SIG-M5 treated with dmso at 0.1 percent for 504 hours (cell line): Measurements from ENCODE around the gene CIAPIN1.

ENCODE experiments used
- DNase-seq: peaks from one replicate; lab custom pipeline; 2025; ENCODE audit not compliant: unreplicated experiment; lab: John Stamatoyannopoulos, UW

Gene CIAPIN1

GRCh38 chr16:57476546-57477410 lies 29.6 kb upstream of the CIAPIN1 start:
- DNase-seq = no peak

GRCh38 chr16:57475711-57476339 lies 28.6 kb upstream of the CIAPIN1 start:
- peak; percentile 55 for DNase-seq

- DNase-seq = no peak
These were observed 27.8 kb upstream of the CIAPIN1 start for GRCh38 chr16:57474671-57475661.

GRCh38 chr16:57473906-57474305 lies 26.7 kb upstream of the CIAPIN1 start:
- no peak for DNase-seq

GRCh38 chr16:57473176-57473840 lies 26.1 kb upstream of the CIAPIN1 start:
- DNase-seq = no peak

GRCh38 chr16:57472665-57473060 lies 25.5 kb upstream of the CIAPIN1 start:
- no peak for DNase-seq

- no peak for DNase-seq
These were observed 24.9 kb upstream of the CIAPIN1 start for GRCh38 chr16:57471852-57472664.

GRCh38 chr16:57471209-57471608 lies 24.0 kb upstream of the CIAPIN1 start:
- no peak for DNase-seq

GRCh38 chr16:57470711-57471110 lies 23.5 kb upstream of the CIAPIN1 start:
- no peak for DNase-seq

GRCh38 chr16:57469917-57470470 lies 22.8 kb upstream of the CIAPIN1 start:
- DNase-seq = no peak

GRCh38 chr16:57469046-57469445 lies 21.9 kb upstream of the CIAPIN1 start:
- DNase-seq = no peak

- DNase-seq = no peak
These were observed 21.2 kb upstream of the CIAPIN1 start for GRCh38 chr16:57468346-57468745.

- DNase-seq = no peak
These were observed 17.3 kb upstream of the CIAPIN1 start for GRCh38 chr16:57464523-57464922.

GRCh38 chr16:57462978-57463362 lies 15.8 kb upstream of the CIAPIN1 start:
- DNase-seq = no peak

GRCh38 chr16:57462209-57462977 lies 15.2 kb upstream of the CIAPIN1 start, which contains the start of gene POLR2C:
TSS of gene POLR2C (plus strand) at chr16:57462679. CDS start at chr16:57462725, 46 bp downstream.
- peak; percentile 73 for DNase-seq

- no peak for DNase-seq
These were observed 4.8 kb upstream of the CIAPIN1 start for GRCh38 chr16:57452021-57452420.

- DNase-seq = peak; percentile 10
These were observed 527 bp downstream of the CIAPIN1 start for GRCh38 chr16:57446531-57447185.

GRCh38 chr16:57445510-57445909 lies 1.7 kb downstream of the CIAPIN1 start:
- no peak for DNase-seq
